K562 (cell line): ENCODE results near the gene FOSL1. TPM values are rescaled to one million over a fixed set of nuclear protein-coding genes. Genes with fewer than 3 reads are reported as not detected.

Experiments
- ATAC-seq: fragments of 200-7000 bp; cut with Tn5 transposase; 3 replicates; pipeline ENCODE4 v1.9.1; 2020; ENCODE audit warnings: moderate library complexity
- BruUV-seq: library from RNA; stranded (reverse); fragments of 400-500 nt; replicated peaks from 2 replicates; lab custom pipeline; 2021; lab: Mats Ljungman, UMichigan
- CTCF ChIA-PET: fragments of 300-600 bp; formaldehyde crosslinking; extraction: SDS; loops from one replicate; lab custom pipeline; 2021; ENCODE audit warnings: low intra/inter-chr PET ratio; lab: Yijun Ruan, JAX
- POLR2A ChIA-PET: fragments of 300-600, 350-650 bp; sonication (Branson Sonifier 250); formaldehyde crosslinking; extraction: SDS; loops from one replicate; lab custom pipeline; 2021; ENCODE audit warnings: antibody characterized with exemption, inconsistent platforms; lab: Yijun Ruan, JAX
- DNase-seq, 4 experiments: peaks; one replicate each; pipeline versions ENCODE4 v3.0.0 to v3.0.0-alpha.2; 2011 to 2018; ENCODE audit warnings: low spot score in 3 of 4, mixed read lengths in 3 of 4; ENCODE audit errors: extremely low read depth in 1 of 4
- FAIRE-seq: peaks from 2 replicates; lab custom pipeline; 2011; peaks lifted over from hg19 to GRCh38; lab: Jason Lieb, UNC
- H2AFZ ChIP-seq: 2 replicates; pipeline ENCODE4 v1.6.0; 2011; ENCODE audit warnings: low read depth, low read length, control low read depth, inconsistent platforms
- H3K27ac ChIP-seq: fragments of 200-600 bp; 3 replicates; pipeline ENCODE4 v1.8.0; 2011; ENCODE audit warnings: low read depth, mild to moderate bottlenecking, control low read depth, inconsistent platforms, low read length, moderate library complexity, mixed read lengths; ENCODE audit errors: extremely low read depth
- H3K27me3 ChIP-seq, 2 experiments: fragments of 300-600 bp in 1 of 2; 2 replicates in 1 of 2; 3 replicates in 1 of 2; pipeline versions ENCODE4 v1.6.0 to v1.8.0; 2011; ENCODE audit warnings: inconsistent platforms in 2 of 2, low read length in 2 of 2, mild to moderate bottlenecking in 1 of 2, mixed read lengths in 1 of 2, moderate library complexity in 1 of 2; ENCODE audit not compliant: control insufficient read depth in 2 of 2, insufficient read depth in 2 of 2
- H3K36me3 ChIP-seq: fragments of 300-600 bp; 3 replicates; pipeline ENCODE4 v1.8.0; 2011; ENCODE audit warnings: mild to moderate bottlenecking, low read length, inconsistent platforms; ENCODE audit not compliant: control insufficient read depth, insufficient read depth
- H3K4me1 ChIP-seq, 2 experiments: fragments of 200-600 bp in 1 of 2; replicated peaks in 1 of 2; 2 replicates in 1 of 2; 3 replicates in 1 of 2; pipeline versions ENCODE4 v1.5.1 to v1.8.0; 2011; ENCODE audit warnings: inconsistent platforms in 2 of 2, low read length in 2 of 2, mild to moderate bottlenecking in 1 of 2, mixed read lengths in 1 of 2, moderate library complexity in 1 of 2; ENCODE audit not compliant: control insufficient read depth in 2 of 2, insufficient read depth in 2 of 2
- H3K4me2 ChIP-seq: 2 replicates; pipeline ENCODE4 v1.6.1; 2011; ENCODE audit warnings: low read length, control low read depth, inconsistent platforms, mixed read lengths; ENCODE audit not compliant: insufficient read depth
- H3K4me3 ChIP-seq: fragments of 200-600 bp; sonication (generic), shearing (Covaris generic); 2 replicates; pipeline ENCODE4 v1.5.1; 2016; ENCODE audit warnings: control low read depth, inconsistent platforms
- H3K79me2 ChIP-seq: fragments of 200-600 bp; 3 replicates; pipeline ENCODE4 v1.8.0; 2011; ENCODE audit warnings: low read length, inconsistent platforms; ENCODE audit not compliant: control insufficient read depth, insufficient read depth
- H3K9ac ChIP-seq, 2 experiments: 2 replicates each; pipeline versions ENCODE4 v1.6.0 to v1.6.1; 2011; ENCODE audit warnings: low read depth in 2 of 2, low read length in 2 of 2, control low read depth in 1 of 2, inconsistent platforms in 1 of 2, mild to moderate bottlenecking in 1 of 2, mixed read lengths in 1 of 2; ENCODE audit not compliant: insufficient read depth in 1 of 2
- H3K9me1 ChIP-seq: one replicate; pipeline ENCODE4 v1.6.0; 2011; ENCODE audit warnings: inconsistent platforms, mild to moderate bottlenecking, low read length, moderate library complexity; ENCODE audit not compliant: control insufficient read depth, insufficient read depth
- H3K9me3 ChIP-seq: replicated peaks from 2 replicates; pipeline ENCODE4 v1.5.1; 2011; ENCODE audit warnings: low read depth, low read length, inconsistent platforms; ENCODE audit not compliant: control insufficient read depth, insufficient read depth
- H4K20me1 ChIP-seq: replicated peaks from 2 replicates; pipeline ENCODE4 v1.6.1; 2011; ENCODE audit warnings: low read length, inconsistent platforms, mixed read lengths; ENCODE audit not compliant: control insufficient read depth, insufficient read depth
- ASH1L ChIP-seq: fragments of 450-650 bp; IDR thresholded peaks from 2 replicates; pipeline ENCODE4 v1.6.1; 2018; ENCODE audit warnings: borderline replicate concordance, mild to moderate bottlenecking, low read depth; ENCODE audit not compliant: partially characterized antibody
- BDP1 ChIP-seq: IDR thresholded peaks from 3 replicates; pipeline ENCODE4 v1.6.1; 2011; ENCODE audit not compliant: insufficient read length, insufficient read depth
- BRD4 ChIP-seq: fragments of 200-600 bp; sonication (generic); IDR thresholded peaks from 2 replicates; pipeline ENCODE4 v1.6.1; 2017; ENCODE audit warnings: inconsistent platforms
- CEBPG ChIP-seq, 3 experiments: fragments of 200-800 bp in 1 of 3; sonication (Bioruptor generic) in 1 of 3; sonication (generic) in 1 of 3; formaldehyde crosslinking in 1 of 3; IDR thresholded peaks in 2 of 3; conservative IDR thresholded peaks in 1 of 3; 2 replicates each; pipeline versions ENCODE4 v1.6.1 to v1.8.0; 2016 to 2022; ENCODE audit warnings: missing compliant biosample characterization in 2 of 3, missing genetic modification characterization in 2 of 3, mild to moderate bottlenecking in 1 of 3, missing genetic modification reagents in 1 of 3
- CHD1 ChIP-seq: fragments of 200-600 bp; sonication (generic); IDR thresholded peaks from one replicate; pipeline ENCODE4 v1.6.1; 2012; ENCODE audit warnings: mild to moderate bottlenecking, moderate library complexity, low read length, inconsistent platforms
- DPF2 ChIP-seq: fragments of 450-650 bp; IDR thresholded peaks from 2 replicates; pipeline ENCODE4 v1.6.1; 2016
- ID3 ChIP-seq, 2 experiments: fragments of 250-450 bp in 1 of 2; fragments of 450-650 bp in 1 of 2; sonication (Bioruptor Pico) in 1 of 2; IDR thresholded peaks; 2 replicates each; pipeline versions ENCODE4 v1.6.1 to v1.8.0; 2016 to 2021; ENCODE audit warnings: mild to moderate bottlenecking in 2 of 2, moderate library complexity in 2 of 2, missing compliant biosample characterization in 1 of 2, missing genetic modification characterization in 1 of 2
- ILF3 ChIP-seq: fragments of 450-650 bp; IDR thresholded peaks from 2 replicates; pipeline ENCODE4 v1.6.1; 2018; ENCODE audit warnings: antibody characterized with exemption, mild to moderate bottlenecking, moderate library complexity, borderline replicate concordance
- NFIX ChIP-seq: fragments of 250-450 bp; sonication (Bioruptor Pico); IDR thresholded peaks from 2 replicates; pipeline ENCODE4 v1.4.0; 2020; ENCODE audit warnings: low read depth, mild to moderate bottlenecking, moderate library complexity
- NKRF ChIP-seq: fragments of 450-650 bp; IDR thresholded peaks from 2 replicates; pipeline ENCODE4 v1.6.1; 2016; ENCODE audit warnings: borderline replicate concordance
- RB1 ChIP-seq: fragments of 450-650 bp; IDR thresholded peaks from 2 replicates; pipeline ENCODE4 v1.6.1; 2017; ENCODE audit warnings: low read depth, mild to moderate bottlenecking
- SMAD4 ChIP-seq: fragments of 250-450 bp; sonication (Bioruptor Pico); conservative IDR thresholded peaks from 2 replicates; pipeline ENCODE4 v1.8.0; 2021; ENCODE audit warnings: inconsistent platforms, mild to moderate bottlenecking, moderate library complexity
- SMARCA5 ChIP-seq: fragments of 450-650 bp; IDR thresholded peaks from 2 replicates; pipeline ENCODE4 v1.6.1; 2016
- ZNF79 ChIP-seq: fragments of 250-450 bp; sonication (Bioruptor Pico); IDR thresholded peaks from 2 replicates; pipeline ENCODE4 v1.4.0; 2020; ENCODE audit warnings: low read depth, mild to moderate bottlenecking, moderate library complexity
- WGBS: fragments of 100-300 bp; shearing (Covaris generic); methylation state at CpG from one replicate; pipeline ENCODE4 v1.1.6; 2016; ENCODE audit warnings: low coverage, mixed read lengths; ENCODE audit not compliant: insufficient coverage; ENCODE audit errors: missing lambda C conversion rate; 5-methylcytosine and 5-hydroxymethylcytosine counted together
- in situ Hi-C: fragments of 300-500 bp; cut with MboI; formaldehyde crosslinking; loops from 4 replicates; pipeline ENCODE4 v1.15.0; 2018; ENCODE audit warnings: inconsistent platforms, mixed read lengths
- intact Hi-C: fragments of 100-400 bp; cut with micrococcal nuclease; formaldehyde crosslinking; loops from 2 replicates; pipeline ENCODE4 v1.14.2; 2022
- polyA plus RNA-seq, 8 experiments: library from polyadenylated mRNA; depleted of rRNA in 4 of 8; stranded (reverse) in 5 of 8; unstranded in 3 of 8; fragments of >200 nt; fragmentation: Nextera tagmentation in 2 of 8; fragmentation: Illumina TruSeq in 1 of 8; extraction: Ambion mirVana in 2 of 8; extraction: Trizol in 1 of 8; gene quantifications; 2 replicates each; pipeline versions ENCODE4 v1.2.1 to v1.2.3, GENCODE V29; 2011 to 2014; ENCODE audit warnings: inconsistent platforms in 1 of 8, missing spikeins in 1 of 8
- total RNA-seq, 7 experiments: library from RNA; depleted of rRNA in 6 of 7; stranded (reverse); fragments of >200 nt in 6 of 7; fragmentation: Illumina TruSeq in 2 of 7; extraction: Trizol in 2 of 7; gene quantifications; 2 replicates each; pipeline versions ENCODE4 v1.2.1 to v1.2.3, GENCODE V29; 2011 to 2021; ENCODE audit warnings: low replicate concordance in 1 of 7
- TF ChIP-seq, protein P1 (sequence below): sonication (generic); formaldehyde crosslinking; IDR thresholded peaks from 2 replicates; pipeline ENCODE4 v1.9.0; 2022; ENCODE audit warnings: mild to moderate bottlenecking, missing genetic modification reagents

The FOSL1 gene
- total and polyA plus RNA-seq, 9 of the 15 experiments (the other 6 are each of a cell fraction or from before 2014, with no cell fraction given) = 3.5 to 39.6 (median 10.0) TPM

GRCh38 chr11:65861533-65862183, 38.5 kb downstream of the FOSL1 start (continued):
- TF ChIP-seq, protein P1, sequence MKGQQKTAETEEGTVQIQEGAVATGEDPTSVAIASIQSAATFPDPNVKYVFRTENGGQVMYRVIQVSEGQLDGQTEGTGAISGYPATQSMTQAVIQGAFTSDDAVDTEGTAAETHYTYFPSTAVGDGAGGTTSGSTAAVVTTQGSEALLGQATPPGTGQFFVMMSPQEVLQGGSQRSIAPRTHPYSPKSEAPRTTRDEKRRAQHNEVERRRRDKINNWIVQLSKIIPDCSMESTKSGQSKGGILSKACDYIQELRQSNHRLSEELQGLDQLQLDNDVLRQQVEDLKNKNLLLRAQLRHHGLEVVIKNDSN (CRISPR knock-in tag) = peak; percentile 19; the same call in 1 of the 2 replicates
- TF ChIP-seq CEBPG (CRISPR knock-in tag; IDR thresholded peaks at IDR 0.05) = no peak
- no peak for TF ChIP-seq CEBPG (tag; conservative IDR thresholded peaks at IDR 0.05 in 1 of 2, IDR thresholded peaks at IDR 0.05 in 1 of 2)
- no peak for TF ChIP-seq NFIX (CRISPR knock-in tag)
- TF ChIP-seq, all 486 proteins: peak for 6

DNA sequence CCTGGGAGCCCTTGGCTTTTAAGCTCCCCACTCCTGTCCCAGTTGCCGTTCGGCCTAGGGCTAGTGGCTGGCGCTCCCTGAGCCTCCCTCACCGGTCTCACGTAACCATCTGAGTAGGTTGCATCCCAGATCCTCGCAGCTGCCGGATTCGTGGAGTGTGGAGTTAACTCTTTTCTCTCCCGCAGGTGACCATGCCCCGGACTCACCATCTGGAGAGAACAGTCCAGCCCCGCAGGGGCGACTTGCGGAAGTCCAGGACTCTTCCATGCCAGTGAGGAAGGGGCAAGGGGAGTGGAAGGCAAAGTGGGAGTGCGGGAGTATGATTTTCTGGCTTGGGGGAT, 39.1 kb downstream of the FOSL1 start:
- TF ChIP-seq ID3 (CRISPR knock-in tag; IDR thresholded peaks at IDR 0.05) (no peak), ID3 (tag; IDR thresholded peaks at IDR 0.05) (no peak), ZNF79 (no peak), CHD1 (peak; percentile 61), ASH1L (no peak), DPF2 (no peak), BDP1 (no peak), SMAD4 (CRISPR knock-in tag) (no peak), BRD4 (peak; percentile 9; the same call in 1 of the 2 replicates), NKRF (0 out of 2 replicates have a peak, but pooled peaks have one; percentile 11), ILF3 (no peak), SMARCA5 (no peak), RB1 (peak; percentile 12; the same call in 1 of the 2 replicates)
- TF ChIP-seq, all 486 proteins: peak for 4
- Histone ChIP-seq H3K36me3 (peaks cover 57% of the 10 kb centered on the region), H3K4me2 (peak overlapping the region; percentile 95), H2AFZ (peak overlapping the region; percentile 32), H3K9ac (peak overlapping the region; percentile 99 to 100), H3K79me2 (peaks cover 45% of the 10 kb centered on the region), H3K9me1 (peaks cover 3% of the 10 kb centered on the region), H4K20me1 (peaks cover 13% of the 10 kb centered on the region), H3K27me3 (no peaks in the 10 kb centered on the region; a peak in 1 of 5 replicates), H3K4me1 (peaks cover 13 to 76% of the 10 kb centered on the region in 2 experiments), H3K4me3 (peak overlapping the region; percentile 95), H3K9me3 (no peaks in the 10 kb centered on the region), H3K27ac (peak overlapping the region; percentile 96)
- intact Hi-C loops = no loop called here
- no peak for FAIRE-seq
- in situ Hi-C loops = no loop called here
- ChIA-PET CTCF (no interaction called here), POLR2A (interaction anchor here (0.7 to 5.6 kb wide), 12 partner anchors 8 to 788 kb away, joined by 3 to 151 read pairs (median 4); partner anchors contain the start of genes CCDC85B, FIBP and MALAT1)
- no peak for ATAC-seq
- 2% methylated on average over 14 of the region's 14 CpGs for WGBS
- peak in 1 of 4 experiments; percentile 29 for DNase-seq
- no TSS peak for BruUV-seq
